Spleen (tissue), 7 donors: Measurements from ENCODE around the gene CST11.

Source experiments
- CTCF ChIP-seq, 11 experiments: fragments of 200-600 bp in 7 of 11; fragments of 450-650 bp in 4 of 11; sonication (generic) in 4 of 11; IDR thresholded peaks in 8 of 11; conservative IDR thresholded peaks in 3 of 11; 1 replicate in 7 of 11; 2 replicates in 4 of 11; pipeline versions ENCODE4 v1.4.0 to v1.8.0; 2016 to 2021; ENCODE audit warnings: antibody characterized with exemption in 11 of 11, inconsistent platforms in 4 of 11, mild to moderate bottlenecking in 1 of 11
- POLR2A ChIP-seq, 3 donors: fragments of 450-650 bp; IDR thresholded peaks; one replicate each; pipeline ENCODE4 v1.5.1; 2017; ENCODE audit warnings: antibody characterized with exemption in 3 of 3, mild to moderate bottlenecking in 1 of 3
- donor health status: DM: no; HTN: no; CAD: no; lungs with moderate emphysema.
- donor health status: DM: no; HTN: no; CAD: no.
- donor health status: DM: no; HTN: no; CAD: no.

GRCh38 chr20:23450877-23451276 lies 1.8 kb downstream of the CST11 start:
- TF ChIP-seq CTCF (IDR thresholded peaks at IDR 0.05 in 8 of 11, conservative IDR thresholded peaks at IDR 0.05 in 3 of 11) (no peak), POLR2A (IDR thresholded peaks at IDR 0.05) (no peak)
